GM23338 (cell line): Measurements from ENCODE around the gene CT45A1. TPM values are rescaled to one million over a fixed set of nuclear protein-coding genes. Genes with fewer than 3 reads are reported as not detected.
"Not testable (repeated sequence)": the region's sequence is repeated elsewhere in the genome, so short reads cannot be mapped to it uniquely, and the experiment has no call there.

Source experiments
- ATAC-seq: fragments of 200-7000 bp; cut with Tn5 transposase; 3 replicates; pipeline ENCODE4 v1.9.1; 2020
- DNase-seq: peaks from one replicate; pipeline ENCODE4 v3.0.0-alpha.2; 2015; ENCODE audit warnings: low spot score
- H2AFZ ChIP-seq: fragments of 200-600 bp; sonication (generic); 2 replicates; pipeline ENCODE4 v1.8.0; 2016; ENCODE audit warnings: antibody characterized with exemption, mild to moderate bottlenecking, moderate library complexity
- H3F3A ChIP-seq: fragments of 200-600 bp; sonication (generic); replicated peaks from 2 replicates; pipeline ENCODE4 v1.8.0; 2017; ENCODE audit warnings: antibody characterized with exemption, mixed run types, low read depth
- H3K27ac ChIP-seq: fragments of 200-600 bp; sonication (generic); 2 replicates; pipeline ENCODE4 v1.6.1; 2016; ENCODE audit warnings: low read depth
- H3K27me3 ChIP-seq: fragments of 200-600 bp; sonication (generic); 2 replicates; pipeline ENCODE4 v1.8.0; 2016; ENCODE audit warnings: mild to moderate bottlenecking, mixed run types, moderate library complexity; ENCODE audit not compliant: insufficient read depth
- H3K36me3 ChIP-seq: fragments of 200-600 bp; sonication (generic); 2 replicates; pipeline ENCODE4 v1.8.0; 2016; ENCODE audit warnings: mild to moderate bottlenecking; ENCODE audit not compliant: insufficient read depth
- H3K4me1 ChIP-seq: fragments of 200-600 bp; sonication (generic); 2 replicates; pipeline ENCODE4 v1.8.0; 2016; ENCODE audit warnings: mild to moderate bottlenecking, moderate library complexity; ENCODE audit not compliant: insufficient read depth
- H3K4me2 ChIP-seq: fragments of 200-600 bp; sonication (generic); 2 replicates; pipeline ENCODE4 v1.7.1; 2017; ENCODE audit warnings: mixed run types
- H3K4me3 ChIP-seq: fragments of 200-600 bp; sonication (generic); 2 replicates; pipeline ENCODE4 v1.6.1; 2016; ENCODE audit warnings: mixed run types
- H3K79me2 ChIP-seq: fragments of 200-600 bp; sonication (generic); replicated peaks from 2 replicates; pipeline ENCODE4 v1.8.0; 2017; ENCODE audit warnings: mild to moderate bottlenecking; ENCODE audit not compliant: insufficient read depth
- H3K9me2 ChIP-seq: fragments of 200-600 bp; sonication (generic); 2 replicates; pipeline ENCODE4 v1.8.0; 2017; ENCODE audit not compliant: insufficient read depth
- H4K20me1 ChIP-seq: fragments of 200-600 bp; sonication (generic); replicated peaks from 2 replicates; pipeline ENCODE4 v1.8.0; 2017; ENCODE audit warnings: mild to moderate bottlenecking; ENCODE audit not compliant: insufficient read depth
- H3K27ac Mint-ChIP-seq: 2 replicates; pipeline ENCODE4 v1.8.0; 2020; ENCODE audit warnings: inconsistent platforms, mild to moderate bottlenecking, moderate library complexity, mixed read lengths
- H3K27me3 Mint-ChIP-seq: 3 replicates; pipeline ENCODE4 v1.8.0; 2022; ENCODE audit warnings: low read depth, mild to moderate bottlenecking, moderate library complexity, mixed read lengths, inconsistent platforms; ENCODE audit not compliant: insufficient read depth, poor library complexity
- H3K36me3 Mint-ChIP-seq: 3 replicates; pipeline ENCODE4 v1.8.0; 2021; ENCODE audit warnings: low read depth, mild to moderate bottlenecking, inconsistent platforms, moderate library complexity, mixed read lengths
- H3K4me1 Mint-ChIP-seq: 3 replicates; pipeline ENCODE4 v1.8.0; 2020; ENCODE audit warnings: mild to moderate bottlenecking, inconsistent platforms, mixed read lengths
- H3K4me3 Mint-ChIP-seq: 3 replicates; pipeline ENCODE4 v1.8.0; 2021; ENCODE audit warnings: moderate library complexity, mild to moderate bottlenecking, inconsistent platforms, mixed read lengths
- H3K9me3 Mint-ChIP-seq: 3 replicates; pipeline ENCODE4 v1.8.0; 2020; ENCODE audit warnings: moderate library complexity, mild to moderate bottlenecking, inconsistent platforms, mixed read lengths
- CREB1 ChIP-seq: fragments of 250-450 bp; sonication (Bioruptor Pico); IDR thresholded peaks from 2 replicates; pipeline ENCODE4 v1.5.0; 2020; ENCODE audit warnings: low read depth, mild to moderate bottlenecking, moderate library complexity
- EZH2 ChIP-seq: fragments of 200-600 bp; sonication (generic); IDR thresholded peaks from one replicate; pipeline ENCODE4 v1.8.0; 2017; ENCODE audit warnings: antibody characterized with exemption, mild to moderate bottlenecking, low read depth; ENCODE audit not compliant: unreplicated experiment
- JUNB ChIP-seq: IDR thresholded peaks from one replicate; pipeline ENCODE4 v1.6.1; 2016; ENCODE audit warnings: antibody characterized with exemption; ENCODE audit not compliant: unreplicated experiment
- POLR2AphosphoS5 ChIP-seq: IDR thresholded peaks from 2 replicates; pipeline ENCODE4 v1.6.1; 2016; ENCODE audit warnings: antibody characterized with exemption, low read depth
- STAT1 ChIP-seq: IDR thresholded peaks from one replicate; pipeline ENCODE4 v1.6.1; 2016; ENCODE audit warnings: antibody characterized with exemption; ENCODE audit not compliant: unreplicated experiment
- ZNF331 ChIP-seq: fragments of 250-450 bp; sonication (Bioruptor Pico); IDR thresholded peaks from 2 replicates; pipeline ENCODE4 v1.5.0; 2020; ENCODE audit warnings: low read depth, mild to moderate bottlenecking, moderate library complexity
- polyA plus RNA-seq: library from polyadenylated mRNA; unstranded; fragments of >200 nt; fragmentation: Nextera tagmentation; extraction: Ambion mirVana; gene quantifications from 2 replicates; pipeline ENCODE4 v1.2.1, GENCODE V29; 2016
- total RNA-seq: library from RNA; depleted of rRNA; stranded (reverse); fragments of >200 nt; shearing (Covaris generic); gene quantifications from 2 replicates; pipeline ENCODE4 v1.2.3, GENCODE V29; 2014
- TF ChIP-seq, protein P1 (sequence below): fragments of 250-450 bp; sonication (Bioruptor Pico); IDR thresholded peaks from 2 replicates; pipeline ENCODE4 v1.5.0; 2020; ENCODE audit warnings: mild to moderate bottlenecking, moderate library complexity
- TF ChIP-seq, protein P2 (sequence below): IDR thresholded peaks from one replicate; pipeline ENCODE4 v1.6.1; 2018; ENCODE audit warnings: antibody characterized with exemption; ENCODE audit not compliant: unreplicated experiment

CT45A1 gene
- total and polyA plus RNA-seq, 2 experiments from 2014 or later: not detected

GRCh38 chrX:135741192-135741715 is 27.8 kb downstream of the CT45A1 start:
- peaks cover 6% of the 10 kb centered on the region; the same call in 2 of the 3 replicates for H3K36me3 Mint-ChIP-seq
- H3K9me3 Mint-ChIP-seq: peaks cover 12% of the 10 kb centered on the region; the same call in 2 of the 3 replicates
- H3F3A ChIP-seq: no peaks in the 10 kb centered on the region
- H3K4me3 ChIP-seq: no peak overlapping the region
- H3K79me2 ChIP-seq: no peaks in the 10 kb centered on the region
- H3K4me3 Mint-ChIP-seq: no peak overlapping the region
- H3K9me2 ChIP-seq: no peaks in the 10 kb centered on the region
- DNase-seq: no peak
- TF ChIP-seq, protein P1, sequence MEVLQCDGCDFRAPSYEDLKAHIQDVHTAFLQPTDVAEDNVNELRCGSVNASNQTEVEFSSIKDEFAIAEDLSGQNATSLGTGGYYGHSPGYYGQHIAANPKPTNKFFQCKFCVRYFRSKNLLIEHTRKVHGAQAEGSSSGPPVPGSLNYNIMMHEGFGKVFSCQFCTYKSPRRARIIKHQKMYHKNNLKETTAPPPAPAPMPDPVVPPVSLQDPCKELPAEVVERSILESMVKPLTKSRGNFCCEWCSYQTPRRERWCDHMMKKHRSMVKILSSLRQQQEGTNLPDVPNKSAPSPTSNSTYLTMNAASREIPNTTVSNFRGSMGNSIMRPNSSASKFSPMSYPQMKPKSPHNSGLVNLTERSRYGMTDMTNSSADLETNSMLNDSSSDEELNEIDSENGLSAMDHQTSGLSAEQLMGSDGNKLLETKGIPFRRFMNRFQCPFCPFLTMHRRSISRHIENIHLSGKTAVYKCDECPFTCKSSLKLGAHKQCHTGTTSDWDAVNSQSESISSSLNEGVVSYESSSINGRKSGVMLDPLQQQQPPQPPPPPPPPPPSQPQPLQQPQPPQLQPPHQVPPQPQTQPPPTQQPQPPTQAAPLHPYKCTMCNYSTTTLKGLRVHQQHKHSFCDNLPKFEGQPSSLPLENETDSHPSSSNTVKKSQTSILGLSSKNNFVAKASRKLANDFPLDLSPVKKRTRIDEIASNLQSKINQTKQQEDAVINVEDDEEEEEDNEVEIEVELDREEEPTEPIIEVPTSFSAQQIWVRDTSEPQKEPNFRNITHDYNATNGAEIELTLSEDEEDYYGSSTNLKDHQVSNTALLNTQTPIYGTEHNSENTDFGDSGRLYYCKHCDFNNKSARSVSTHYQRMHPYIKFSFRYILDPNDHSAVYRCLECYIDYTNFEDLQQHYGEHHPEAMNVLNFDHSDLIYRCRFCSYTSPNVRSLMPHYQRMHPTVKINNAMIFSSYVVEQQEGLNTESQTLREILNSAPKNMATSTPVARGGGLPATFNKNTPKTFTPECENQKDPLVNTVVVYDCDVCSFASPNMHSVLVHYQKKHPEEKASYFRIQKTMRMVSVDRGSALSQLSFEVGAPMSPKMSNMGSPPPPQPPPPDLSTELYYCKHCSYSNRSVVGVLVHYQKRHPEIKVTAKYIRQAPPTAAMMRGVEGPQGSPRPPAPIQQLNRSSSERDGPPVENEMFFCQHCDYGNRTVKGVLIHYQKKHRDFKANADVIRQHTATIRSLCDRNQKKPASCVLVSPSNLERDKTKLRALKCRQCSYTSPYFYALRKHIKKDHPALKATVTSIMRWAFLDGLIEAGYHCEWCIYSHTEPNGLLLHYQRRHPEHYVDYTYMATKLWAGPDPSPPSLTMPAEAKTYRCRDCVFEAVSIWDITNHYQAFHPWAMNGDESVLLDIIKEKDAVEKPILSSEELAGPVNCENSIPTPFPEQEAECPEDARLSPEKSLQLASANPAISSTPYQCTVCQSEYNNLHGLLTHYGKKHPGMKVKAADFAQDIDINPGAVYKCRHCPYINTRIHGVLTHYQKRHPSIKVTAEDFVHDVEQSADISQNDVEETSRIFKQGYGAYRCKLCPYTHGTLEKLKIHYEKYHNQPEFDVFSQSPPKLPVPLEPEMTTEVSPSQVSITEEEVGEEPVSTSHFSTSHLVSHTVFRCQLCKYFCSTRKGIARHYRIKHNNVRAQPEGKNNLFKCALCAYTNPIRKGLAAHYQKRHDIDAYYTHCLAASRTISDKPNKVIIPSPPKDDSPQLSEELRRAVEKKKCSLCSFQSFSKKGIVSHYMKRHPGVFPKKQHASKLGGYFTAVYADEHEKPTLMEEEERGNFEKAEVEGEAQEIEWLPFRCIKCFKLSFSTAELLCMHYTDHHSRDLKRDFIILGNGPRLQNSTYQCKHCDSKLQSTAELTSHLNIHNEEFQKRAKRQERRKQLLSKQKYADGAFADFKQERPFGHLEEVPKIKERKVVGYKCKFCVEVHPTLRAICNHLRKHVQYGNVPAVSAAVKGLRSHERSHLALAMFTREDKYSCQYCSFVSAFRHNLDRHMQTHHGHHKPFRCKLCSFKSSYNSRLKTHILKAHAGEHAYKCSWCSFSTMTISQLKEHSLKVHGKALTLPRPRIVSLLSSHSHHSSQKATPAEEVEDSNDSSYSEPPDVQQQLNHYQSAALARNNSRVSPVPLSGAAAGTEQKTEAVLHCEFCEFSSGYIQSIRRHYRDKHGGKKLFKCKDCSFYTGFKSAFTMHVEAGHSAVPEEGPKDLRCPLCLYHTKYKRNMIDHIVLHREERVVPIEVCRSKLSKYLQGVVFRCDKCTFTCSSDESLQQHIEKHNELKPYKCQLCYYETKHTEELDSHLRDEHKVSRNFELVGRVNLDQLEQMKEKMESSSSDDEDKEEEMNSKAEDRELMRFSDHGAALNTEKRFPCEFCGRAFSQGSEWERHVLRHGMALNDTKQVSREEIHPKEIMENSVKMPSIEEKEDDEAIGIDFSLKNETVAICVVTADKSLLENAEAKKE: no peak
- TF ChIP-seq EZH2 (no peak), POLR2AphosphoS5 (no peak), JUNB (no peak), STAT1 (no peak), CREB1 (CRISPR knock-in tag) (no peak), ZNF331 (CRISPR knock-in tag) (no peak)
- TF ChIP-seq, protein P2, sequence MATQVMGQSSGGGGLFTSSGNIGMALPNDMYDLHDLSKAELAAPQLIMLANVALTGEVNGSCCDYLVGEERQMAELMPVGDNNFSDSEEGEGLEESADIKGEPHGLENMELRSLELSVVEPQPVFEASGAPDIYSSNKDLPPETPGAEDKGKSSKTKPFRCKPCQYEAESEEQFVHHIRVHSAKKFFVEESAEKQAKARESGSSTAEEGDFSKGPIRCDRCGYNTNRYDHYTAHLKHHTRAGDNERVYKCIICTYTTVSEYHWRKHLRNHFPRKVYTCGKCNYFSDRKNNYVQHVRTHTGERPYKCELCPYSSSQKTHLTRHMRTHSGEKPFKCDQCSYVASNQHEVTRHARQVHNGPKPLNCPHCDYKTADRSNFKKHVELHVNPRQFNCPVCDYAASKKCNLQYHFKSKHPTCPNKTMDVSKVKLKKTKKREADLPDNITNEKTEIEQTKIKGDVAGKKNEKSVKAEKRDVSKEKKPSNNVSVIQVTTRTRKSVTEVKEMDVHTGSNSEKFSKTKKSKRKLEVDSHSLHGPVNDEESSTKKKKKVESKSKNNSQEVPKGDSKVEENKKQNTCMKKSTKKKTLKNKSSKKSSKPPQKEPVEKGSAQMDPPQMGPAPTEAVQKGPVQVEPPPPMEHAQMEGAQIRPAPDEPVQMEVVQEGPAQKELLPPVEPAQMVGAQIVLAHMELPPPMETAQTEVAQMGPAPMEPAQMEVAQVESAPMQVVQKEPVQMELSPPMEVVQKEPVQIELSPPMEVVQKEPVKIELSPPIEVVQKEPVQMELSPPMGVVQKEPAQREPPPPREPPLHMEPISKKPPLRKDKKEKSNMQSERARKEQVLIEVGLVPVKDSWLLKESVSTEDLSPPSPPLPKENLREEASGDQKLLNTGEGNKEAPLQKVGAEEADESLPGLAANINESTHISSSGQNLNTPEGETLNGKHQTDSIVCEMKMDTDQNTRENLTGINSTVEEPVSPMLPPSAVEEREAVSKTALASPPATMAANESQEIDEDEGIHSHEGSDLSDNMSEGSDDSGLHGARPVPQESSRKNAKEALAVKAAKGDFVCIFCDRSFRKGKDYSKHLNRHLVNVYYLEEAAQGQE: no peak
- H4K20me1 ChIP-seq: no peaks in the 10 kb centered on the region
- no peak for ATAC-seq
- H3K4me1 Mint-ChIP-seq: no peaks in the 10 kb centered on the region
- no peaks in the 10 kb centered on the region for H3K36me3 ChIP-seq
- H3K27ac Mint-ChIP-seq: no peak overlapping the region
- H3K4me2 ChIP-seq: no peak overlapping the region
- H3K27me3 ChIP-seq: no peaks in the 10 kb centered on the region
- no peak overlapping the region for H3K27ac ChIP-seq
- no peaks in the 10 kb centered on the region for H3K4me1 ChIP-seq
- no peak overlapping the region for H2AFZ ChIP-seq
- H3K27me3 Mint-ChIP-seq: no peaks in the 10 kb centered on the region

GRCh38 chrX:135744739-135745138 is 31.3 kb downstream of the CT45A1 start:
- not testable (repeated sequence) for H3K27me3 ChIP-seq, H3K4me1 Mint-ChIP-seq, DNase-seq, H3K27ac ChIP-seq, H3K27ac Mint-ChIP-seq, H3K4me3 Mint-ChIP-seq, H3K4me1 ChIP-seq, ATAC-seq, H3K9me2 ChIP-seq, H3F3A ChIP-seq, H3K4me2 ChIP-seq, H3K36me3 ChIP-seq, H3K4me3 ChIP-seq, H3K36me3 Mint-ChIP-seq, H4K20me1 ChIP-seq, H3K27me3 Mint-ChIP-seq, H3K79me2 ChIP-seq, H2AFZ ChIP-seq
- H3K9me3 Mint-ChIP-seq: peaks cover 12% of the 10 kb centered on the region; the same call in 2 of the 3 replicates

GRCh38 chrX:135768091-135768490 is 54.7 kb downstream of the CT45A1 start, which contains the start of gene CT45A3:
Gene CT45A3 (minus strand): TSS chrX:135768191. CDS start chrX:135764444, 3,747 bp downstream.
- H3F3A ChIP-seq, H3K9me2 ChIP-seq, H3K36me3 Mint-ChIP-seq, H3K4me3 Mint-ChIP-seq, H3K27ac ChIP-seq, DNase-seq, H3K27me3 Mint-ChIP-seq, H3K4me2 ChIP-seq, H3K4me1 Mint-ChIP-seq, H3K36me3 ChIP-seq, H2AFZ ChIP-seq, H3K4me1 ChIP-seq, H3K79me2 ChIP-seq, H3K9me3 Mint-ChIP-seq, ATAC-seq, H3K27ac Mint-ChIP-seq, H3K27me3 ChIP-seq, H3K4me3 ChIP-seq, H4K20me1 ChIP-seq: not testable (repeated sequence)
